ENCODE data around the gene JAZF1.

Gene JAZF1

GRCh38 chr7:28192786-28193585 is 12.4 kb upstream of the JAZF1 start:
- no peak for FAIRE-seq
- no peak for DNase-seq (ENCODE audit: low spot score)

- DNase-seq (ENCODE audit: low spot score): no peak
- no peak for FAIRE-seq
Observed at GRCh38 chr7:28191751-28192150, 11.2 kb upstream of the JAZF1 start.

DNA sequence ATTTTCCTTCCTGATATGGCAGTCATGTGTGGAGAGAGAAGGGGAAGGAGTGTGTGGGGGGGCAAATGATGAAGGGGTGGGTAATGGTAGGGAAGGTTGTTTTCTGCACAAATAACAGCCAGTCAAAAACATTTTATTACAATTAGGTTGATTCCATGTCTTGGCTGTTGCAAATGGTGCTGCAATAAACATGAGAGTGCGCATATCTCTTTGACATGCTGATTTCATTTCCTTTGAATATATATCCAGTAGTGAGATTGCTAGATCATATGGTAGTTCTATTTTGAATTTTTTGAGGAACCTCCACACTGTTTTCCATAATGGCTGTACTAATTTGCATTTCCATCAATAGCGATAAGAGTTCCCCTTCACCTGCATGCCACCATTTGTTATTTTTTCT is 10.6 kb upstream of the JAZF1 start:
- DNase-seq (ENCODE audit: low spot score) (no peak), FAIRE-seq (no peak)

- FAIRE-seq: no peak
- DNase-seq (ENCODE audit: low spot score): no peak
Observed at GRCh38 chr7:28190077-28190710, 9.6 kb upstream of the JAZF1 start.

GRCh38 chr7:28187012-28187411 is 6.4 kb upstream of the JAZF1 start:
- FAIRE-seq (no peak), DNase-seq (ENCODE audit: low spot score) (no peak)

GRCh38 chr7:28183627-28184026 is 3.0 kb upstream of the JAZF1 start:
- DNase-seq (ENCODE audit: low spot score) (no peak), FAIRE-seq (no peak)

GRCh38 chr7:28182071-28182471 is 1.5 kb upstream of the JAZF1 start:
- no peak for DNase-seq (ENCODE audit: low spot score)
- FAIRE-seq: no peak

- DNase-seq (ENCODE audit: low spot score) (no peak), FAIRE-seq (no peak)
Observed at GRCh38 chr7:28181416-28181815, 821 bp upstream of the JAZF1 start.

DNA sequence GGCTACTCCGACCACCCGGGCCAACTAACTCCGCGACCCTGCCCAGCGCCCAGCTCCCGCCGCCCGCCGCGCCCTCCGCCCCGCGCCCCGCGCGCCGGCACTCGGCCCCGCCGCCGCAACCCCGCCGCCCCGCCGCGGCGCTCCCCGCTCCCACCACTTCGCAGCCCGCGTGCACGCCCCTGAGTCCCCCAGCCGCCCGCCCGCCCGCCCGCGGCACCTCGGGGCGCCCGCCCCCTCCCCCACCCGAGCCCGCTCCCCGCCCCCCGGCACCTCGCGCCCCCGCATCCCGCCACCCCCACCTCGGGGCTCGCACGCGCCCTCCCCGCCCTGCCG is 598 bp downstream of the JAZF1 start:
- FAIRE-seq: no peak
- no peak for DNase-seq (ENCODE audit: low spot score)

- no peak for FAIRE-seq
Observed at GRCh38 chr7:28179120-28180030, 1.2 kb downstream of the JAZF1 start.

GRCh38 chr7:28178599-28178998 is 2.0 kb downstream of the JAZF1 start:
- no peak for DNase-seq (ENCODE audit: low spot score)

More at GRCh38 chr7:28179120-28180030, 1.2 kb downstream of the JAZF1 start:
- DNase-seq (ENCODE audit: low spot score): peak; percentile 41

DNA sequence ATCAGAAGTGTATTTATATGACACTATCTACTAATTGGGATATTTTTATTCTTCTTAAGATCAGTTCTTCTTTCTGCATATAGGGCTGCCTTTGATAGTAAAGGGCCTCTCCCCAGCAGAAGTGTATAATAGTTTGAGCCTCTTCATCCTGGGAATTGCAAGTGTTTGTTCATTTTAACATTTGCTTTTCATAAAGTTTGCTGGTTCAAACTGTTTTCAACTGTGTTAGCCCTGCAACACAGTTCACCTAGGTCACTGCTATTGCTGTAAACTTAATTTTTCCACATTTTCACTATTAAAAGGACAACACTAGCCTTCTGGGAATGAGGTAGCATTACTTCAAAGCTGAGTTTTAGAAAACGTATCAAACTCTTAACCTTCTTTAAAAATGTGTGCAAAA is 2.8 kb downstream of the JAZF1 start:
- no peak for FAIRE-seq
- DNase-seq (ENCODE audit: low spot score): no peak

More at GRCh38 chr7:28178599-28178998, 2.0 kb downstream of the JAZF1 start:
- FAIRE-seq: peak; percentile 45

GRCh38 chr7:28176645-28177044 is 4.0 kb downstream of the JAZF1 start:
- DNase-seq (ENCODE audit: low spot score) (no peak), FAIRE-seq (no peak)

DNA sequence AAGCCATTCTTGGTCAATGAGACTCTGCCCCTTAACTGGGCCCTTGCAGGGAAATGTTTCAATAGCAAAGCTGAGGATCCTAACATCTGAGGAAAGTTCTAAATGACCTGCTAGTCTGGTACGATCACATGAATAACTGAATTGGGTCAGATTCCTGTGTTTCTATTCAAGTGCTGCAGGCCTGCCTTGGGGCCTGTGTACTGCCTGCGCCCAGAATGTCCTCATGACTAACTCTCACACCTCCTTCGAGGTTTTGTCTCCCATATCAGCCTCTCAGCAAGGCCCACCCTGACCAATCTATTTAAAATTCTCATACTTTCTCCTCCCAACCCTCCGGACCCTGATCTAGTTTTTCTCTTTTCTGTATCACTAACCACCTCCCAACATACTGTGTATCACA is 4.4 kb downstream of the JAZF1 start:
- FAIRE-seq (no peak), DNase-seq (ENCODE audit: low spot score) (no peak)

- FAIRE-seq (no peak), DNase-seq (ENCODE audit: low spot score) (no peak)
Observed at GRCh38 chr7:28174901-28175661, 5.5 kb downstream of the JAZF1 start.

- DNase-seq (ENCODE audit: low spot score) (no peak), FAIRE-seq (no peak)
Observed at GRCh38 chr7:28174442-28174841, 6.2 kb downstream of the JAZF1 start.

- DNase-seq (ENCODE audit: low spot score) (no peak), FAIRE-seq (no peak)
Observed at GRCh38 chr7:28173531-28173930, 7.1 kb downstream of the JAZF1 start.

- FAIRE-seq: no peak
- no peak for DNase-seq (ENCODE audit: low spot score)
Observed at GRCh38 chr7:28172958-28173357, 7.6 kb downstream of the JAZF1 start.

- DNase-seq (ENCODE audit: low spot score): no peak
- FAIRE-seq: no peak
Observed at GRCh38 chr7:28170701-28171100, 9.9 kb downstream of the JAZF1 start.

GRCh38 chr7:28169230-28169629 is 11.4 kb downstream of the JAZF1 start:
- FAIRE-seq (no peak), DNase-seq (ENCODE audit: low spot score) (no peak)

DNA sequence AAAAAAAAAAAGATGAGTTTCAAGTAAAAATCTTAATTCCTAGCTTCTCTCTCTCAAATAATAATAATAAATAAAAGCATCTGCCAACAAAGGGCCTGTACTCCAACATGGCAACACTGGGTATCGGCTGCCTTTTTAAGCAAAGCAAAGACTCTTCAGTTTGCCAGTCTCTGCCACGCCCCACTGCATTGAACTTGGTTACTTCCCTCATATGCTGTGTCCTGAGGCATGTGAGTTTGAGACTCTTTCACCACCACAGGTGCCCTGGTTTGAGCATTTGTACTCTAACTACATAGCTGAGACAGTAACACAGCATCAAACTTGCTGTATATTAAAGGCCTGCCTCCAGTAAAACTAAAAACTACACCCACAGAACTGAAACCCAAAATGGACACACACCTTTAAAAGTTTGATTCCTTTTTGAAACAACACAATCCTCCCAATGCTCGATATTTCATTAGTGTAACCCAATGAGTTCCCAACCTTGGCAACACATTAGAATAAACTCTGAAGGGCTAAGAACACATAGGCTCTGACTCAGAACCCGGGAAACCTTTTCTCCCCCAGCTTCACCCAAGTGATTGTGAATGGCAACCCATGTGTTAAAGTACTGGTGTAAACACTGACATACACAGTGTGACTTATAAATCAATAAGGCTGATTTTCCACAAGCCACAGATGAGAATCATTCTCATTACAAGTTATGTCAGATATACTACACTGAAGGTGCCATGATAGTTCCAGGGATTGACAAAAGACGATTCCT is 12.0 kb downstream of the JAZF1 start:
- no peak for DNase-seq (ENCODE audit: low spot score)
- no peak for FAIRE-seq
